Measurements from ENCODE around the gene PARP16.

GRCh38 chr15:65305150-65305758 is 18.6 kb upstream of the PARP16 start:
- no peak for TF ChIP-seq CTCF (IDR thresholded peaks at IDR 0.05)
- TF ChIP-seq POLR2A (IDR thresholded peaks at IDR 0.05), result no peak

Data from testis (tissue), 2 donors.